DMS53 (cell line): Measurements from ENCODE around the gene TPGS1.

Experiments
- DNase-seq: peaks from one replicate; lab custom pipeline; 2025; lab: John Stamatoyannopoulos, UW

Gene TPGS1

GRCh38 chr19:507286-508203 lies at the start of gene TPGS1:
Gene TPGS1, plus strand, starts transcription at chr19:507497. Its CDS starts 10 bp downstream, at chr19:507507.
- DNase-seq, result peak; percentile 83

- no peak for DNase-seq
These were observed 49.7 kb upstream of the TPGS1 start for GRCh38 chr19:457636-458035.

GRCh38 chr19:458091-459042 lies 48.9 kb upstream of the TPGS1 start:
- no peak for DNase-seq

- DNase-seq, result peak; percentile 76
These were observed 47.4 kb upstream of the TPGS1 start for GRCh38 chr19:459724-460511.

- no peak for DNase-seq
These were observed 46.2 kb upstream of the TPGS1 start, which contains the start of gene SHC2 for GRCh38 chr19:460877-461720. Gene SHC2, minus strand, starts transcription at chr19:461033. Its CDS starts 37 bp downstream, at chr19:460996.

- peak; percentile 57 for DNase-seq
These were observed 45.4 kb upstream of the TPGS1 start for GRCh38 chr19:461721-462551.

- DNase-seq, result no peak
These were observed 43.7 kb upstream of the TPGS1 start for GRCh38 chr19:463483-464207.

- no peak for DNase-seq
These were observed 43.1 kb upstream of the TPGS1 start for GRCh38 chr19:464208-464545.

- no peak for DNase-seq
These were observed 42.1 kb upstream of the TPGS1 start for GRCh38 chr19:465056-465816.

GRCh38 chr19:467554-467953 lies 39.7 kb upstream of the TPGS1 start:
- DNase-seq, result no peak

- DNase-seq, result no peak
These were observed 38.6 kb upstream of the TPGS1 start for GRCh38 chr19:468587-469256.

- no peak for DNase-seq
These were observed 37.5 kb upstream of the TPGS1 start for GRCh38 chr19:469833-470232.

- no peak for DNase-seq
These were observed 36.6 kb upstream of the TPGS1 start for GRCh38 chr19:470701-471100.

GRCh38 chr19:472005-472858 lies 35.1 kb upstream of the TPGS1 start:
- DNase-seq, result no peak

- no peak for DNase-seq
These were observed 32.9 kb upstream of the TPGS1 start for GRCh38 chr19:474126-475078.

GRCh38 chr19:475360-475759 lies 31.9 kb upstream of the TPGS1 start:
- DNase-seq, result no peak
